Stimulated activated CD8-positive, alpha-beta memory T cell treated with anti-CD3 and anti-CD28 coated beads, Interleukin-12 subunit alpha, Interleukin-12 subunit beta, amount 100 ng/mL, for 1 hour (primary cell): Measurements from ENCODE around the gene NTNG1.
"Not testable (repeated sequence)": the region's sequence is repeated elsewhere in the genome, so short reads cannot be mapped to it uniquely, and the experiment has no call there.

Source experiments
- DNase-seq: peaks from one replicate; pipeline ENCODE4 v3.0.0-alpha.2; 2020; ENCODE audit warnings: low read depth

The NTNG1 gene

DNA sequence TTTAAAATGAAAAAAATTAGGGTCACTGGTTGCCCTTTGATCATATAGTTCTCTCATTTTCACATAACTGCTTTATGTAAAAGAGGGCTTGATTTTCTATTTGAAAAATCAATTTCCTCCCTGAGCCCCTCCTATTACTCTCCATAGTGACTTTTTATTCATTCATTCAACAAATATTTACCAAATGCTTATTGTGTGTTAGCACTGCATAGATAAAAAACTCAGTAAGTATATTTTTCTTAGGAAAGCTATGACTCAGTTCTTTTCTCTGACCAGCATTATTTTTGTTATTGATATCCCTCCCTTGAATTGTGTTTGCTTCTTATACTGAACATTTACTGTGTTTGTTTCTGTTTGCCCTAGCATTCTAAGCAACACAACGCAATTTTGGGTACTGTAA is 59.8 kb downstream of the NTNG1 start:
- no peak for DNase-seq

DNA sequence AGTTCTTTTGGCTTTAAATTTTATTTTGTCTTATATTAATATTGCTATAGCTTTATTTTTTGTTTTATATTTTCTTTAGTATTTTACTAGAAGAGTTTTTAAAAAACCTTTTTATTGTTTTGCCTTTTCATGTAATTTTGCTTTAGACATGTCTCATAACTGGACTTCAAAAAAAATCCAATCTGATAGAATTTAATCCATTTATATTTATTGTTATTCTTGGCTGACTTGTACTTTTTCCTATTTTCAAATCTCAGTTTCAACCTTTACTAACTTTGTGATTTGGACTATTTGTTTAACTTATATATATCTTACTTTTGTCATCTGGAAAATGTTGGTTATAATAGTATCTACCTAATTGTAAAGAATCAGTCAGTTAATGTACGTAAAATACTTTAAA is 61.2 kb downstream of the NTNG1 start:
- no peak for DNase-seq

GRCh38 chr1:107213225-107213624 is 72.4 kb downstream of the NTNG1 start:
- DNase-seq = no peak

DNA sequence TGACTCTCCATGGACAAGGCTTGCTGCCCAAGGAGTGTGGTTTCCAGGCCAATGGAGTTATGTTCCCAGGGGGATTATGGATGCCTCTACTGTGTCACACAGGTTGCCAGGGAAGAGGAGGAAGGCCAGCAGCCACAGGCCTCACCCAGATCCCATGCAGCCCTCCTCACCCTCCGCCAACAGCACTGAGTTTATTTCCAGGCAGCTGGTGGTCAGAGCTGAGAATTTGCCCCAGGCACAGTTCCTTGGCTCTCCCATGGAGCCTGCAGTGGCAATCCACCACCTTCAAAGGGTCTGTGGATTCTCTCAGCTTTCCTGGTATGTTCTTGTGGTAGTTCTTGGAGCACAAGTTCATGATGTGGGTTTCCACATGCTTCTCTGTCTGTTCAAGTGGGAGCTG is 79.2 kb downstream of the NTNG1 start:
- no peak for DNase-seq

- no peak for DNase-seq
Observed at GRCh38 chr1:107225706-107226105, 84.9 kb downstream of the NTNG1 start.

DNA sequence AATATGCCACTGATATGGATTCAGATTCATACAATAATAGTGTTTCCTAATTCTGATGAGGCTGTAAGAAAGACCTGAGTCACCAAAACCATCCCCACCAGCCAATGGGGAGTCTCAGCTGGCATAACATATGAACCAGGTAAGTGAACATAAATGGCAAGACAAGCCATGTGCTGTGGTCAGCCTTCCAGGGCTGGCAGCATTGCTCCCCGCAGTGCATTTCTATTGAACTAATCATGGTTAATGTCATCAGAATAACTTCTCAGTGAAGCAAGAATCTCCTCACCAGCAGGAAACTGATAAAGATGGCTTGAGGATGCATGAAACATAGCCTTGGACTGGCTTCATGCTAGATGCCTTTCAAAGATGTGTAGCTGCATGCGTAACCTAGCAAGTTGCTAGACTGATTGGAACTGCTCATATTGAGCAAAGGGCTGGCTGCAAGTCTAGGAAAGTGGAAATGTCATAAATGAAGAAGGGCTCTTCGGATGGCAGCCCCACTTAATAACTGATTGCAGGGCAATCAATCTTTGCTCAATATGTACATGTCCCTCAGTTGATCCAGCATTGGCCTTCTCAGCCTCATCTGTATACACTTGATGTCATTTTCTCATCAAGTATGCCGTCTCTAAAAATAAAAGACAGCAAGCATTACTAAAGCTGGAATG is 88.0 kb downstream of the NTNG1 start:
- no peak for DNase-seq

DNA sequence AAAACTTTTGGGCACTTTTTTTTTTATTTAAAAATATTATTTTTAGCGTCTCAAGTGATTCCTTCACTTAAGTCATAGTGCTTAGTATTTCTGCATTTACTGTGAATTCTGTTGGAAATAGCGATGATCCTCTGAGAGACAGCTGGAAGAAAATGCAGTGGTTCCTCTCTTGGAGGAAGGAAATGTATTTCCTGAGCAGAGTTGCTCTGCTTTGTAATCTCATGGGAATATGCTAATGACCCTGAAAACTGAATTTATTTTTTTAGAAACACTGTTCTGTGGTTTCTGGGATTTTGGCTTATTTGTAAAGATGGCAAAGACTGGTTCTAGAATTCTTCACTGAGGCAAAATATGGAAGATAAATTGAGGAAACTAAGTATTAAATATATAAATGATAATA is 88.9 kb downstream of the NTNG1 start:
- no peak for DNase-seq

GRCh38 chr1:107230121-107230520 is 89.3 kb downstream of the NTNG1 start:
- no peak for DNase-seq

DNA sequence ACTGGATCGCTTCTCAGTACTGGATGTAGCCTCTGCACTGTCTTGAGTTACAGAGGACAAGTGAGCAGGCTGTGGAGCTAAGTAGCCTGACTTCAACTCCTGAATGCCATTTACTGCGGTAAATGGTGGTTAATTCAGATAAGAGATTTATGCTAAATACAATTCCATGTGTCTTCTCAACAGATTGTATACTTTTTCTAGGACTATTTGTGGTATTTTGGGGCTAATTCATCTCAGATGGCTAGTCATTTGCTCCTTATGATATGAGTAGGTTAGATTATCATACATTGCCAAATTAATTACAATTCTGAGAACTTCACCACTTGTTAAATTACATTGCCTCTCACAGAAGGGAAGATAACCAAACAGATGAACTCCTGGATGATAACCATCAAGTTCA is 90.5 kb downstream of the NTNG1 start:
- no peak for DNase-seq

DNA sequence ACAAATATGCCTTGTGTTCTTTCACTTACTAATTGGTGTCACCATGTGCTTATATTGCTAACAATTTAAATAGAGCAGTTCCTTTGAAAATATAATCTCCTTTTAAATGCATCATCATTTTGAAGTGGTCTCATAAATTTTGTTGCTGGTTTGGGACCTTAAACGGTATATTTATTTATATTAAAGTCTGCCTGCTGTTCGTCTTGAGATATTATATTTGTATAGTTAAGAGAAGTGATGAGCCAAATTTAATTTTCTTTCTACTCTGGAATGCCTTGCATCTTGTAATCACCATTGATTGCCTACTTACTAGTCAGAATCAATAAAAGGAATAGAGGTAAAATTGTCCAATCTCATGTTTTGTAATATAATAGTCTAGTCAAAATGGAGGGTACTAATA is 91.6 kb downstream of the NTNG1 start:
- DNase-seq = no peak

DNA sequence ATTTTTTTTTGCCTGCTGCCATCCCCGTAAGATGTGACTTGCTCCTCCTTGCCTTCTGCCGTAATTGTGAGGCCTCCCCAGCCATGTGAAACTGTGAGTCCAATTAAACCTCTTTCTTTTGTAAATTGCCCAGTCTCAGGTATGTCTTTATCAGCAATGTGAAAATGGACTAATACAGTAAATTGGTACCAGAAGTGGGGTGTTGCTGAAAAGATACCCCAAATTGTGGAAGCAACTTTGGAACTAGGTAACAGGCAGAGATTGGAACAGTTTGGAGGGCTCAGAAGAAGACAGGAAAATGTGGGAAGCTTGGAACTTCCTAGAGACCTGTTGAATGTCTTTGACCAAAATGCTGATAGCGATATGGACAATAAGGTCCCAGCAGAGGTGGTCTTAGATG is 95.9 kb downstream of the NTNG1 start:
- DNase-seq = not testable (repeated sequence)

- no peak for DNase-seq
Observed at GRCh38 chr1:107243461-107243860, 102.6 kb downstream of the NTNG1 start.

DNA sequence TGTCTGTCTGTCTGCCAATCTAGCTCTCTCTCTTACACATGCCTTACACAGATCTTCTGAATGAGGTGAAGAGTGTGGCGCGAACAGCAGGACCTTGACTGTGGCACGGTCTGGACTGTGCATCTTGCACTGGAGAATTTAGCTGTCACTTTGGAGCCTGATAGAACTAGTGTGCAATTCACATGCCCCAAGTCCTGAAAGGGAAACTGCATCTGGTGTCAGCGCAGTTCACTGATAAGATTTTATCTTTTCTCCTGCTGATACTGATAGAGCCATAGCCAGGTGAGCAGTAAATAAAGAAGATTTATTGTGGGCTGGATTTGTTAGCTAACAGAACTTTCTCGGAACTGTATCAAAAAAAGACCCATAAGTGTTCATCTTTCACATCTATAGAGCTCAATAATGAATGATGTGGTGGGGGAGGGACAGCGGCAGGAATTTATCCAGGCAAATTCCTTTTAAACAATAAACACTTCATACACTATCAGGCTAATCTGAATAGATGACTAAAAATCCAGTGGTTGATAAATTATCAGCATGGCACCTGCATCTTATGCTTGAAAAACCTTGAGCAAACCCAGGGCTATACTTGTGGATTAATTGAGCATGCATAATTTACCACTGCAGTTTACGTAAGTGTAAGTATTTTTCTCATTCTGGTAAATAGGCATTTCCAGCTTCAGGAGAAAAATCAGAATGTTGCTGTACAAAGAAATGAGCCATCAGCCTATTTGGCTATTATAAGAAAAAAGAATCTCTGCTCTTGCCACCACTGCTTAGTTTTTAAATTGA is 104.1 kb downstream of the NTNG1 start:
- no peak for DNase-seq

DNA sequence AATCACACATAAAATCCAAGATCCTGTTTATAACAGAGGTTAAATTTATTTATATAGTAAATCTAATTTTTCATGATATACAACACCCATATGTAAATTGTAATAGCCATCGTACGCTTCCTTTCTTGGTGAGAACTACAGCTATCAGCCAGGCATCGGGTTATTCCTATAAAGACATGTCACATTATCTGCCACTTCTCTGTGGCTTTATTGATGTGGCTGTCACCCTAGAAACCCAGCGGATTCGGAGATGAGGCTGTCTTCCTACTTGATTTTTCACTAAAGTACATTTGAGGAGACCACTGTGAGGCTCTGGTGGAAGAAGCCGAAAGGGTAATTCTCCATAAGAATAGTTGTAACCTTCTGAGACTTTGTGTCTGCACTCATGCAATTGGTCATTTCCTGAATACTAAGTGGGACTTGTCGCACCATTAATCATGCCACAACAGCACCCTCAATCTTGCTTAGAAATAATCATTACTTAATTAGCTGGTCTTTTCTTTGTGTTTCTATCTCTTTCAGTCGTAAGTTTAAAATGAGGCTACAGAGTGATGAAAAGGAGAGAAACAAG is 106.0 kb downstream of the NTNG1 start:
- DNase-seq = no peak

DNA sequence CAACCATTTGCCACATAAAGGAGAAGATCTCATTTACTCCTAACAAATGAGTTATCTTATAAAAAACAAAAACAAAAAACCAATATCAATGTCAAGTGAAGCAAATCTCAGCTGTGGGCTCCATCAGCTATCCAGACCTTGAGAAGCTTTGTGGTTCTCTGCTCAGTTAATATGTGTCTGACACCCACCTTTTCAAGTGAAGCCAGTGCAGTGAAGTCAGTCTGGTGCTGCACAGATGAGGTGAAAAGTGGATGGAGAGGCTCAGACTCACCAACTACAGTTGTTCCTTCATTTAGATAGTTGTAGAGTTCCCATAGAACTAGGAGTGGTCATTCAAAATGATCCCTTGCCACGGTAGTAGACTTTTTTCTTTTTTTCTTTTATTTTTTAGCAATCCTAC is 106.8 kb downstream of the NTNG1 start:
- DNase-seq = no peak

DNA sequence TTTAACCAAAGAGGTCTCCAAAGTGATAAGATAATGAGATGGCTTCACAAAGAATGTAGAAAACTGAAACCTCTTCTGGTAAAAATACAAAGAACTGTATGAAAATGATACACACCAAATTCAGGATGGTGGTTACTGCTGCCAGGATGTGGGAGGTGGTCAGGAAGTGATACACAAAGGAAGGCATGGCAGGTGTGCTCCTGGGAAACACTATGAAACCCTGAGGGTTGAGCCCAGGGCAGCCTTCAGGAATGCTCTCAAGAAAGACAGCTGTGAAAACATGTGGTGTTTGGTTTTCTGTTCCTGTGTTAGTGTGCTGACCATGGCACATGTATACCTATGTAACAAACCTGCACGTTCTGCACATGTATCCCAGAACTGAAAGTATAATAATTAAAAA is 109.3 kb downstream of the NTNG1 start:
- DNase-seq = no peak

- DNase-seq = no peak
Observed at GRCh38 chr1:107251083-107251482, 110.2 kb downstream of the NTNG1 start.

- DNase-seq = no peak
Observed at GRCh38 chr1:107251839-107252238, 111.0 kb downstream of the NTNG1 start.

DNA sequence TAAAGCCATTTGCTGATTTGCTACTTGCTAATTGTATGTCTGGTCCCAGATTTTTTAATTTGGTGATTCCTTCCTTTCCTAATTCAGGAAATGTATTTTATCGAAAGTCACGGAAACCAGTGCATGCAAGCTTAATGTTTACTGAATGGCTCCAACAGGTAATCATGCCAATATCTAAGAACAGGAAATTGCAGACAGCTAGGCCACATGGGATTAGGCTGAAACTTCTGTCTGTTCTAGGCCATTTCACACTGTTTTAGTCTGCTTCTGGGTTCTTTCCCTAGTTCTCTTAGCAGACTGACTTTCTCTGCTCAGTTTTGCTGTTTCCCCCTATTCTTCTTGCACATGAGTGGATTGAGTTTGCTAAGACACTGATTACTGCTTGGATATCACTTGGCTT is 111.4 kb downstream of the NTNG1 start:
- DNase-seq = no peak

DNA sequence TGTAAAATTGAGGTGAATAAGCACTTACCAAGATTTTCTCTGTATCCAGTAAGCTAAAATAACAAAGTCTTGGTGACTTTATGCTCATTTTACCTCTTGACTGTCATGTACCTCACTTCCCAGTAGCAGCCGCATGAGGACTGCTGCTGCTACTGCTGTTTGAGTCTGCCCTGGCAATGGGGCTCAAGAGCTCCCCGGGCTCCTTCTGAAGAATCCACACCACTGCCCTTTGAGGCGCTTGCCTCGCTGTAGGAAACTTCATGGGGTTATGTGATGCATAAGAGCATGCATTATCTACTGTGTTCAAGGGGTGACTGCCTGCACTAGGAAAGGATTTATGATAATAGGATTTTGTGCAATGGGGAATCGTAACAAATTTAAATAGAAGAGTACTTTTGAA is 113.5 kb downstream of the NTNG1 start:
- no peak for DNase-seq

- DNase-seq = no peak
Observed at GRCh38 chr1:107255469-107255868, 114.6 kb downstream of the NTNG1 start.

DNA sequence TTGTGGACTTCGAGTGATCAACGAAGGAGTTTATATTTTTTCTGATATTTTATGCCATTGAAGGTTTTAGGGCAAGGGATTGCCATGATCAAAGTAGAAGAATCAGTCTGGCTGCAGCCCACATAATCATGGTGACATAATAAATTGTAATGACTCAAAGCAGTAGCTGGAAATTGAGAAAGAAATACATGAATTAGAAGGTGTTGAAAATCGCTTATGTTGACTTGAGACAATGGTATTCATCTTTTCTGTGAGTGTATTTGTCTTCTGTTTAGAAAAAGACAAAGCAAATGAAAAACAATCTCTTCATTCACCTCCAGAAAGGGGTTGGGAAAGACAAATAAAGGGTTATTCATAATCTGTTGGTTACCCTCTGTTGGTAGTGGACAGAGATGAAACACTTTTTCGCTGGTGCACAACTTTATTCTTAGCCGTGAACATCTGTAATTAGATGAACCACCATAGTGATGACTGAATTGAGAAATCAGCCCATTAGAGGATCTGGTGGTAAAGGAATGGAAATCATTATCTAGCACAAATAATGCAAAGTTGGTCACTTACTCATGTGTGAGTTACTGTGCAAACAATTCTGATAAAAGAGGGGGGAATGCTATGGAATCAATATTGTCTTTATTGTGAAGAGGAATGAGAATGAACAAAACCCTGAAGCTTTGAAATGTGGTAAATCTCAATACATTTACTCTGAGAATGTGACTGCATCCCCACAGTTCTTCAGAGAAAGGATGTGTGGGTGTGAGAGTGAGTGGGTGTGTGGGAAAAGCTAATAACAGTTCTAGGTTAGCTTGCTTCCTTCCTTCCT is 121.8 kb downstream of the NTNG1 start:
- DNase-seq = no peak
